GM18520 (cell line): ENCODE results near the gene PPIL4.
A peak's percentile ranks its signal among the peaks of the same experiment; 100 is the strongest.

Experiments
- ATAC-seq: cut with Tn5 transposase; IDR thresholded peaks from one replicate; pipeline ENCODE4 v1.9.1; 2021; ENCODE audit not compliant: unreplicated experiment

PPIL4 gene

GRCh38 chr6:149484733-149485700 lies 60.8 kb downstream of the PPIL4 start, which contains the start of gene ZC3H12D:
TSS of gene ZC3H12D (minus strand) at chr6:149485014. CDS start at chr6:149474543, 10,471 bp downstream.
- peak; percentile 30 for ATAC-seq

DNA sequence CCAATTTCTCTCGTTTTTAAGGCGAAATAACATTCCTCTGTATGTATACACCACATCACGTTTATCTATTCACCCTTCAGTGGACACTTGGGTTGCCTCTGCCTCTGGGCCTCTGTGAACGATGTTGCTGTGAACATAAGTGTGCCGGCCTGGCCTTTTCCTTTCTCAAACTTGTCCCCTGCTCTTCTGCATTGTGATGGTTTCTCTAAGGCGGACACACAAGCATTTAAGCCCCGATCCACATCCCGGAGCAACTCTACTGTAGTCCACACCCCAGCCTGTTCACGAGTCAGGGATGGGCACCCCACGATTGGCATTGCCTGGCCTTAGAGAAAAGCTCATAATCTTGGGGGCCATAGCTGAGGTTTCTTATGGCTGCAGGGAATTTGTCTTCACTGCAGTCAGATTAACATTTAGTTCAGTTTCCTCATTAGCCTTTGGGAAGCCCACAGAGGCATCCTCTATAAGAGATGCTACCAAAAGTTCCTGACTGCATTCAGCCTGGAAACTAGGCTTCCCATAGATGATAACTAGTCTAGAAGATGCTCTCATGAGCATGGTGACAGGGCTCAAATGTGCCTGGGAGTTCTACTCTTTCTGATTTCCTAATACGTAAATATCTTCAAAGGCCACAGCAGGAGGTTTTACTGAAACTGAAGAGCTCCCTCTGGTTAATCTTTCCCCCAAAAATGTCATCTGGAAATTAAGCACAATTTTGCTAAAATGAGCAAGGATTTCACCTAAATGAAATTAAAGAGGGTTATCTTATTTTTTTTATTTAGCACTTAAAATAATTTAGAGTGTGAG lies 61.8 kb downstream of the PPIL4 start:
- no peak for ATAC-seq

GRCh38 chr6:149483334-149483725 lies 62.5 kb downstream of the PPIL4 start:
- ATAC-seq, result no peak

GRCh38 chr6:149482545-149483333 lies 63.1 kb downstream of the PPIL4 start:
- no peak for ATAC-seq

GRCh38 chr6:149480502-149481280 lies 65.2 kb downstream of the PPIL4 start:
- no peak for ATAC-seq

DNA sequence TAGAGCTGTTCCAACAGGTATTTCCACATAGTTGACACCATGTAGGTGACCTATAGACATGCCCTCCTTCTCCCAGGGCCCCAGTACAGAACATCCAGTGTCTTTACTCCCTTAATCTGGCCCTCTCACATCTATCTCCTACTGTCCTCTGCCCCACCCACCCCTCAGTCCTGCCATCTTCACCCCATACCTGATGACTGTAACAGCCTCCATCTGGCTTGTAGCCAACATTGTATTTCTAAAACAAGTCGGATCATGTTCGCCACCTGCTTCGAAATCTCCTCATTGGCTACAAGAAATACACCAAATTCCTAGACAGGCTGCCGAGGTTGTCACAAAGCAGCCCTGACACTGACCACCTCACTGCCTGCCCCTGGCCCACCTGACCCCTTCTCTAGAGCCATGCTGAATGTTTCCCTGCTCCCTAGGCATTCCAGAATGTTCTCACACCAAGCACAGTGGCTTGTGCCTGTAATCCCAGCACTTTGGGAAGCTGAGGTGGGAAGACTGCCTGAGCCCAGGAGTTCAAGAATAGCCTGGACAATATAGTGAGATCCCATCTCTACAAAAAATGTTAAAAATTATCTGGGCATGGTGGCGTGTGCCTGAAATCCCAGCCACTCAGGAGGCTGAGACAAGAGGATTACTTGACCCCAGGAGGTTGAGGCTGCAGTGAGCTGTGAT lies 67.1 kb downstream of the PPIL4 start:
- no peak for ATAC-seq

DNA sequence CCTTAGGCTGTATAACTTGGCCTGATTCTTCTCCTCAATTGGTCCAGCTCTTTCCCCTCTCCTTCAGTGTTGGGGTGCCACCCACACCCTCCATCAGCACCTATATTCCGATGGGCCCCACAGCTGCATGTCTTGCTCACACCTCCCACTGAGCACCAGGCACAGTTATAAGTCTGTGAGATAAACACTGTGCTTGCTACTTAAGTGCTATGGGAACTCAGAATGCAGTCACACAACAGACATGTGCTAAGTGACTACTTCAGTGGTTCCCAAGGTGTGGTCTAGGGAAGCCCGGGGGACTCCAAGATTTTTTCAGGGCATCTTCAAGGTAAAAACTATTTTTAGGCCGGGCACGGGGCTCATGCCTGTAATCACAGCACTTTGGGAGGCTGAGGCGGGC lies 68.3 kb downstream of the PPIL4 start:
- no peak for ATAC-seq

- no peak for ATAC-seq
These were observed 68.9 kb downstream of the PPIL4 start for GRCh38 chr6:149476789-149477455.

DNA sequence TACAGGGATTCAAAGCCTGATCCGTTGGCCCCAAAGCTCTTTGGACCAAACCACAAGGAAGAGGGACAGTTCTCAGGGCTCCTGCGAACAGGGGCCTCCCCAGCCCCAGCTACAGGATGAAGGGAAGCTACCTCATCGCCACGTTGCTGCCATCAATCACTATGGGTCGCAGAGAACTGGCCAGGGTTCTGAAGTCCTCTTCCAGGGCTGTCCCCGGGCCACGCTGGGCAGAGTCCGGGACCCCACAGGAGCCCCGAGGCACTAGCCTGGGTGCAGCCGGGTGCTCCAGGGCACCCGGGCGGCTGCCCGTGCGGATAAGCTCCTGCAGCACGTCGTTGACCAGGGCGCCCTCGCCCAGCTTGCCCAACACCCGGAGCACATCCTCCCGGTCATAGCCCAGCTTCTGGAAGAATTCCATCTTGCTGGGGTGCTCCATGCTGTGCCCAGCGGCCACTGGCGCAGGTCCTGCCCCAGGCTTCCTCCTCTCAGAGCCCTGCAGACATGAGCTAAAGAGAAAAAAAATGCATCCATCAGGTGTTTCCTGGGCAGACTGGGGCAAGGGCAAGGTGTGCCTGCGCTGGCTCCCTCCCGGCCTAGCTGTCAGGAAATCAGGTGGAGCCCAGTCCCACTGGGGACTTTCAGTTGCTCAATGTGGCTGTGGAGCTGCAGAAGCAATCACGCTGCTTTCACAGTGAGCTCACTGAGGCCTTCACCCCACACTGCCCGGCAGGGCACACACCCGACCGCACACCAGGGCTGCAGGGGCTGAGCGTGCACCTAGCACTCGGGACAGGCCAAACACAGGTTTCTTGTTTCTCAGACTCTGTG lies 71.5 kb downstream of the PPIL4 start:
- peak; percentile 25 for ATAC-seq

- no peak for ATAC-seq
These were observed 72.5 kb downstream of the PPIL4 start for GRCh38 chr6:149473080-149474052.

- no peak for ATAC-seq
These were observed 73.6 kb downstream of the PPIL4 start for GRCh38 chr6:149472241-149472640.

- peak; percentile 30 for ATAC-seq
These were observed 74.0 kb downstream of the PPIL4 start for GRCh38 chr6:149471801-149472200.

GRCh38 chr6:149470948-149471347 lies 74.9 kb downstream of the PPIL4 start:
- ATAC-seq, result no peak

DNA sequence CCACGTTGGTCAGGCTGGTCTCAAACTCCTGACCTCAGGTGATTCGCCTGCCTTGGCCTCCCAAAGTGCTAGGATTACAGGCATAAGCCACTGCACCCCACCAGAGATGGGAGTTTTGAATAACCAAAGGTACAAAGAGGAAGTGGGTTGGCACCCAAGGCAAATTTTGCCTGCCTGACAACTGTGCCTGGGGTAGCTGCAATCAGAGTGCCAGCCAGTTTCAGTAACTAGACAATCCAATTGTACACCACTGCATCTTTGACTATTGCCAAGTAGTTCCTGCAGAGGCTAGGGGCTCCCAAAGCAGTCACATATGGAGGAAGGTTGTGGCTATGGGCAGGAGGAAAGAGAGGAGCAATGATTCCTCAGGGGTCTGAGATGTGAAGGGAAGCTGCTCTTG lies 77.7 kb downstream of the PPIL4 start:
- peak; percentile 24 for ATAC-seq

DNA sequence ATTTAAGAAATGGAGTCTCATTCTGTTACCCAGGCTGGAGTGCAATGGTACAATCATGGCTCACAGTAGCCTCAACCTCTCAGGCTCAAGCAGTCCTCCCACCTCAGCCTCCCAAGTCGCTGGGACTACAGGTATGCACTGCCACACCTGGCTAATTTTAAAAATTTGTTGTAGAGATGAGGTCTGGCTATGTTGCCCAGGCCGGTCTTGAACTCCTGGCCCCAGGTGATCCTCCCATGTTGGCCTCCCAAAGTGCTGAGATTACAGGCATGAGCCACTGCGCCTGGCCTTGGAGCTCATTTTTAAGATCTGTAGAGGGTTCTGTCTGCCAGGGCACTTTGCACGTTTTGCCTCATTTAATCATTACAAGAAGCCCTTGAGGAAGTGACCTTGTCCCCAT lies 78.6 kb downstream of the PPIL4 start:
- ATAC-seq, result no peak

DNA sequence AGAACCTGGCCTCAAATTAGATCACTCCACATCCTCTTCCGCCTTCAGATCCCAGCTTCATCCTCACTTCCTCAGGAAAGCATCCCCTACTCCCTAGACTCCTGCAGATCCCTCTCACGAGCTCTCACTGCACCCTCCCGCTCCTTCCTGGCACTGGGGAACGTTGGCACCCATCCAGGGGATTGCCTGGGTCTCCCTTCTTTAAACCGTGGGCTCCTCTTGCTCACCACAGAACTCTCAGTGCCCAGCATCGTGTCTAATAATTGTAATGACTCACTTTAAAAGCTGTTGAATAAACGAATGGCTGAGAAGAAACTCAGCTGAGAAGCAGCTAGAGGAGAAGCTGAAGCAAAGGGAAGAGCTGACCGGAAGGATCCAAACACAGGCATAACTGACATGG lies 81.4 kb downstream of the PPIL4 start:
- ATAC-seq, result no peak

GRCh38 chr6:149463781-149464180 lies 82.1 kb downstream of the PPIL4 start:
- ATAC-seq, result no peak
